H1 (cell line): ENCODE results near the gene RAB31. TPM values are rescaled to one million over a fixed set of nuclear protein-coding genes. Genes with fewer than 3 reads are reported as not detected.

ENCODE experiments used
- BRCA1 ChIP-seq: IDR thresholded peaks from 2 replicates; pipeline ENCODE4 v1.6.1; 2012; ENCODE audit warnings: low read depth, low read length, improper control_type of control experiment
- CBX5 ChIP-seq: fragments of 300-800, 300-1000 bp; sonication (generic); IDR thresholded peaks from 2 replicates; pipeline ENCODE4 v1.7.1; 2016; ENCODE audit warnings: antibody characterized with exemption, low read length, low read depth
- CHD2 ChIP-seq: IDR thresholded peaks from 2 replicates; pipeline ENCODE4 v1.6.1; 2012; ENCODE audit warnings: low read length, improper control_type of control experiment
- CHD7 ChIP-seq: fragments of 300-600 bp; sonication (generic); IDR thresholded peaks from 2 replicates; pipeline ENCODE4 v1.7.1; 2012; ENCODE audit warnings: low read length, moderate library complexity, mild to moderate bottlenecking, inconsistent platforms; ENCODE audit not compliant: insufficient replicate concordance
- CTBP2 ChIP-seq: IDR thresholded peaks from 2 replicates; pipeline ENCODE4 v1.7.0; 2011; ENCODE audit warnings: borderline replicate concordance, mild to moderate bottlenecking, moderate library complexity, mixed read lengths, low read length; ENCODE audit not compliant: insufficient read depth, insufficient read length
- HDAC6 ChIP-seq: IDR thresholded peaks from one replicate; pipeline ENCODE4 v1.7.1; 2012; ENCODE audit warnings: low read depth, mild to moderate bottlenecking, inconsistent platforms, low read length, moderate library complexity
- KDM5A ChIP-seq: fragments of 200-600 bp; IDR thresholded peaks from 2 replicates; pipeline ENCODE4 v1.7.1; 2012; ENCODE audit warnings: mild to moderate bottlenecking, low read length, inconsistent platforms, mixed read lengths
- MAX ChIP-seq: IDR thresholded peaks from 2 replicates; pipeline ENCODE4 v1.6.1; 2012; ENCODE audit warnings: inconsistent platforms
- RFX5 ChIP-seq: IDR thresholded peaks from 2 replicates; pipeline ENCODE4 v1.6.1; 2011; ENCODE audit warnings: low read depth, low read length, improper control_type of control experiment, borderline replicate concordance
- polyA plus RNA-seq, 7 experiments: library from polyadenylated mRNA; depleted of rRNA in 3 of 7; stranded (reverse) in 5 of 7; unstranded in 2 of 7; fragments of >200 nt in 5 of 7; fragments of 200-250 nt in 2 of 7; gene quantifications; 1 replicate in 5 of 7; 2 replicates in 1 of 7; 4 replicates in 1 of 7; pipeline versions ENCODE4 v1.2.1 to v1.2.3, GENCODE V29; 2011 to 2013; ENCODE audit warnings: missing spikeins in 2 of 7, mixed read lengths in 2 of 7
- total RNA-seq: library from RNA; stranded (reverse); fragmentation: NEBNext Ultra II Directional; extraction: Animal tissue kit (Norgen Biotek cat#: 25700); gene quantifications from 2 replicates; pipeline ENCODE4 v1.2.1, GENCODE V29; 2021

The RAB31 gene
- total and polyA plus RNA-seq, 2 of the 8 experiments (the other 6 are each of a cell fraction or from before 2014, with no cell fraction given), result 15.2 to 40.9 TPM

- no peak for TF ChIP-seq CHD7
- TF ChIP-seq BRCA1, result no peak
- no peak for TF ChIP-seq MAX
- TF ChIP-seq CTBP2, result no peak
- TF ChIP-seq HDAC6, result no peak
- no peak for TF ChIP-seq CBX5
- TF ChIP-seq CHD2, result no peak
- TF ChIP-seq RFX5, result no peak
- TF ChIP-seq KDM5A, result no peak
Observed at GRCh38 chr18:9760641-9761040, 52.5 kb downstream of the RAB31 start (continued).
